Activated T-cell treated with anti-CD3 and anti-CD28 coated beads, Interleukin-2, amount 50 U/mL, for 48 hours (primary cell): ENCODE measurements around the gene INKA1.
A peak's percentile ranks its signal among the peaks of the same experiment; 100 is the strongest.
"Not testable (repeated sequence)": the region's sequence is repeated elsewhere in the genome, so short reads cannot be mapped to it uniquely, and the experiment has no call there.

Experiments
- DNase-seq, 2 experiments: peaks; one replicate each; pipeline ENCODE4 v3.0.0-alpha.2; 2020

The INKA1 gene

DNA sequence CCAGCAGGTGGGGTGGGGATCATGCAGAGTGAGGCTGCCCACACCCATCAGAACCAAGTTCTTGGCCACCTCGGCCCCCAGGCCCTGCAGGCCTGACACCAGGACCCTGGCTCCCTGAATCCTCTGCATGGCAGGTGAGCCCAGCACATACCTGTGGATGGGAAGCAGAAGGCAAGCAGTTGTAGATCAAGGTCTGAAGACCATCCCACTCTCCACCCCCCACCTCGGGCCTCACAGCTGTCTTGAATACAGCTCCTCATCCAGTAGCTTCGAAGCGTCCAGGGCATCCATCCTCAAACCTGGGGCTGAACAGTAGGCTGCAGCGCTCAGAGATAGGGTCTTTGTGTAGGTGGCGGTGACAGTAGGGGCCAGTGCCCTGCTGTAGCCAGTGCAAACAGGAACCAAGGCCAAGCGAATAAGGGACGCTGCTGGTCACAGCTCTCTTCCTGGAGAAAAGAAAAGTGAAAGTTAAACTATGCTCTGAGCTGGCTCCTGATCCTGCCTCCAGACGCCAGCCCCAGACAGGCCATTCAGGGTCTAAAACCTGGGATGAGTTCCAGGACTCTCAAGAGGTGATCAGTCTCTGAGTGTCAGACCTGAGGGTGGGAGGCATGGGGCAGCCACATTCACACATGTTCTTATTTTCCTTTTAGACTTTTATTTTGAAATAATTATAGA lies 10.6 kb downstream of the INKA1 start, which contains the start of gene UBA7:
Gene UBA7 (minus strand): TSS at position 457 of the 678 bp plus-strand sequence. CDS start 166 bp downstream, at position 291.
- DNase-seq: peak; percentile 59 to 66

DNA sequence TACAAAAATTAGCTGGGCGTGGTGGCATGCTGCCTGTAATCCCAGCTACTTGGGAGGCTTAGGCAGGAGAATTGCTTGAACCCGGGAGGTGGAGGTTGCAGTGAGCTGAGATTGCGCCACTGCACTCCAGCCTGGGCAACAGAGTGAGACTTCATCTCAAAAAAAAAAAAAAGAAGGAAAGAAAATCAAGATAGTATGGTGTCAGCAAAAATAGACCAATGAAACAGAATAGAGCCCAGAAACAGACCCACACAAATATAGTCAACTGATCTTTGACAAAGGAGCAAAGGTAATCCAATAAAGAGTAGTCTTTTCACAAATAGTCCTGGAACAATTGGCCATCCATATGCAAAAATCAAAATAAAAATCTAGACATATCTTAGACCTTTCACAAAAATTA lies 20.1 kb downstream of the INKA1 start:
- DNase-seq: not testable (repeated sequence)

DNA sequence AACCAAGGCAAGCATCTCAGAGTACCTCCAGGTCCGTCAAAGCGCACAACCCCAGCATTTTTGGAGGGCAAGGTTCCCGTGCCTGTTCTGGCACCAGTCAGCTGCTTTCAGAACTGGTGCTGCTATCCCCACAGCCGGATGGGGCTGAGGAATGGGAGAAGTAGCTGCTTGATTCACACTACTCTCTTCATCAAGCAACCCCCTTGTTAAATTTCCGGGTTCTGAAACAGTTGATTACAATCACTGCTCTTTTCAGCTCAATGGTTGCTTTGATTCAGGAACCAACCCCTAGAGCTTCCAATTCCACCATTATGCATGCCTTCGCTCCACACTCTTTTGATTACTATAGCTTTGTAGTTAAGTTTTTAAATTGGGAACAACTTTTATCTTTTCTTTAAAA lies 23.0 kb downstream of the INKA1 start:
- no peak for DNase-seq

DNA sequence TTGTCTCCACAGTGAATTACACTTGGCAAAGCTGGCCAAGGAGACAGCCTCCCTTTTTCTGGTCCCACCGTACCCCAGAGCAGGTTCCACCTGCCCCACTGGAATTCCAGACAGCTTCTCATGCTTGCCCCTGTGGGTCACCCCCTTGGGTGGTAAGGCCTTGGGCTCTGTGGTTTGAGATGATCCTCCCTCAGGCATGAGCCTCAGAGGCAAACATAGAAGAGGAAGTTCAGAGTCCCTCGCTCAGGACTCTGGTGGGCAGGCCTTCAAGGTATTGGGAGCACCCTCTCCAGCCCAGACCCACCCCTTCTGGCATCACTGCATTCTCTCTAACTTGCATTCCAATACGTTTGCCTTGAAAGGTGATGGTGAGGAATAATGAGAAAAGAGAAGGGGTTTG lies 28.3 kb downstream of the INKA1 start:
- DNase-seq: no peak

DNA sequence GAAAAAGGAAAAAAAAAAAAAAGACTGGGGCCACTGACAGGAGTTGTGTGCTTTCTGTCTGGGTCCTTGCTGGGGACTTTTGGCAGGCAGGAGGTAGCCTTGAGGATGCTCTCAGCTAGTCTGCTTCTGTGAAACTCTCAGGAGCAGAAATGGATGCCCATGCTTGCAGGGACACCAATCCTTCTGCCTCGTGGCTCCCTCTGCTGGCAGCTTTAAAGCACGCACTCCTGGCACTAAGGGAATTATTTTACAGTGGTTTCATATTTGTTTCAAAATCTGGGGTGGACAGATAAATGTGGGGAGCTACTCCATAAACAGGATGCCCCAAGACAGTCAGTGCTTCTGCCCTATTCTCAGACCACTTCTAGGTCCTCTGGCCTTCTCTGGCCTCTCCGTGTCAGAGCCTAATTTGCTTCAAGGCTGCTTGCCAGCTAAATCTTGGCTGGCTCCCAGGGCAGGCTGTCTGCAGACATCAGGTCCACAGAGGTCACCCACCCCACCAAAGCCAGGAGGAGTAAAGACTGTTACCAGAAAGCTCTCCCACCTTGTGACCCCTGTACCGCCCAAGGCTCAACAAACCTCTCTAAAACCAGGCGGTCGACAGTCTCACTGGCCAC lies 36.2 kb downstream of the INKA1 start:
- DNase-seq: peak; percentile 83

DNA sequence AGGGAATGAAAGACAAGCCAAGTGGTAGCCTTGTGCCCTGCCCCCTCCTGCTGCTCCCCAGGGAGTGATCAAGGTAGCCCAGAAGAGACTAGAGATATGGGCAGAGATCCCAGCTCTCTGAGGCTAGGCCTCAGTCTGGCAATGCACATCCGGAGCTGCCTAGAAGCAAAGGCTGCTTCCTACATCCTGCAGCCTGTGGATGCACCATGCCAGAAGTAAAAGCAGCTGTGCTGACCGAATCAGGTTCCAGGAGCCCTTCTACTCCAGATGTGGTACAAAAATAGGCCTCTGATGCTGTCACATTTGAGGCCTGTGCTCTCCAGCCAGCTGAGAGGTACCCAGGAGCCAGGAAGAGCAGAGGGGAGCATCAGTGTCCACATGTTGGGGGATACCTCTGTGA lies 37.3 kb downstream of the INKA1 start:
- DNase-seq: no peak

DNA sequence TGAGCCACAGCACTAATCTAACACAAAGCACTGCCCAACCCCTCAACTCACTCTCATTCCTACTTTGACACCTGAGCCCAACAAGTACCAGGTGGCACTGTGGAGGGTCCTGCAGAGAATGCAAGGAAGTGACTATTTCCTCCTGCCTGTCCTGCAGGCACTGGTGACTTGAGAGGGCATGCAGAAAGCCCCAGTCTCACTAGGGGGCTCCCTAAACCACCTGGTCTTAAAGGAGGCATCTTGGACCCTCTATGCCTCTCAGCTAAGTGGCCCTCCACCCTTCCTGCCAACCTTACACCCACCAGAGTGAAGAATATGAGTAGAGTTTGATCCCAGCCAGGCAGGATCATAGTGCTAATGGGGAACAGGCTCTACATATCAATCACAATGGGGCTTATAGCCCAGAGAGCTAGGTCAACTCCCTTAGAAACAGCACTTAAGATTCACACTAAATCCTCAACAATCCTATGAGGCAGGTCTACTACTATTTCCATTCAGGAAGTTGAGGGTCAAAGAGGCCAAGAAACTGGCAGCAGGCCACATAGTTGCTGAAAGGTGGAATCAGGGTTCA lies 38.1 kb downstream of the INKA1 start:
- DNase-seq: peak; percentile 22 to 35

DNA sequence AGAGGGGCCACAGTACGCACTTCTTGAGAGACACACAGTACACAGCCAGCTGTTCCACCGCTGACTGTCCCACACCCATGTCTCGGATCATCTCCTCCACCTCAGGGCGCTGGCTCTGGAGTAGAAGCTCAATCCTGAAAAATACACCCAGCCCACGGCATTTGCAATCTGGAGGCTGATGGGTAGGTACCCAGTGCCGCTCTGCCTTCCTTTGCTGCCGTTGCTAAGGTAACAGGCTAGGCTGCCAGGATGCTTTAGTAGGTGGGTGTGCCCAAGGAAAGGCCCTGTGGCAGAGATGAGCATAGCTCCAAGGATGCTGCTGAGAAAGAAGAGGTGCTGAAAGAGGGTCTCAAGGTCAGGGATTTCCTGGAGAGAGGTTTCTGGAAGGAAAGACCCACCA lies 38.7 kb downstream of the INKA1 start:
- DNase-seq: no peak

DNA sequence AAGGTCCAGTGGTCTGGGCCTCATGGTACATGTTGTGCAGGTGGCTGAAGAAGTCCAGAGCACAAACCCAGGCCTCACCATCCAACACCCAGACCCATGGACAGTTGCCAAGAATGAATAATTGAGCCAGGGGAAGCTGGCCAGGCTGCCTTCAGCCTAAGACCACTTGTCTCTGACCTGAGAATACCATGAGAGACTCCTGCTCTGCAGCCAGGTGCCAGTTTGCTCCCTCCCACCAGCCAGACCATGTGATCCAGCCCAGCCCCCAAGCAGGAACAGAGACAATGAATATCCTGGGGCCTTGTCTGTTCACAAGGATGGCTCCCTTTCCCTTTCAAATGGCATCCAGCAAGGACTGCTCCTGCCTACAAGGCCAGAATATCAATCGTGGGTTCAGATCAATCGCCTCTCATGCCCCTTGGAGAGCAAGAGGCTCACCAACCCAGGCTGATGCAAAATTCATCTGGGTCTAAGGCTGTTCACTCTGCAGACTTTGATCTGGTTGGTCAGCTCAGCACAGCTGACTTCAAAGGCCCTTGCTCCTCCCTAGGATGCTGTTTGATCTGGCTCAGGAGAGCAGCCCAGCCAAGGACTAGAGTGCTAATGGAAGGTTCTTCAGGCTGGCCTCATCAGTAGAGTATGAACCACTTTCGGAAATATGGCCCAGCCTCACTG lies 39.9 kb downstream of the INKA1 start:
- no peak for DNase-seq

DNA sequence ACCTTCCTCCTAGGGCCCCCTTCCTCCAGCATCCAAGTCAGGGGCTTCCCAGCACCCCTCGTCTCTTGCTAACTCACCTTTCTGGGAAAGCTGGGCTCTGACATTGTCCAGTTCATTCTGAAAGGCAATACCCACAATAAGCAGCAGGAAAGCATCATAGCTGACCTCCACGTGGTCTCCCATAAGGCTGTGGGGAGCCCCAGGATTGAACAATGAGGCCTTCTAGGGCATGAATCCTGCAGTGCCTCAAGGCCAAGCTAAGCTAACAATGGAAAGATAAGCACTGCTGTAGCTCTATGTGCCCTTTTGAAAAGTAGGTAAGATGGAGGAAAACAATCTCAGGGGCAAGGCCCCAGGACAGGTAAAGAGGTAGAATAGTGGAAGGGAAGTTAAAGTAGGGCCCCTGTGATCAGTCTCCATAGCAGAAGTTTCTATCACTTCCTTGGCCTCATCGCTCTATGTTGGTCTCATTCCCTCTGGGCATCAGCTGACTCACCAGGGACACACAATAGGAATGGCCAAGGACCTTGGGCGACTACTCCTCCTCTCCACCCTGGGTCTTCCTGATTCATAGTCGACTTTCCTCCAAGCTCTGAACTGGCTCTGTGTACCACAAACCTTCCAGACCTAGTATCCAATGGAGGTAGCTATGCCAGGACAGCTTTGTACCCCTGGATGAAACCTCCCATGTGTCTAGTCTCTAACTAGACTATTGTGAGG lies 41.6 kb downstream of the INKA1 start:
- DNase-seq: no peak

DNA sequence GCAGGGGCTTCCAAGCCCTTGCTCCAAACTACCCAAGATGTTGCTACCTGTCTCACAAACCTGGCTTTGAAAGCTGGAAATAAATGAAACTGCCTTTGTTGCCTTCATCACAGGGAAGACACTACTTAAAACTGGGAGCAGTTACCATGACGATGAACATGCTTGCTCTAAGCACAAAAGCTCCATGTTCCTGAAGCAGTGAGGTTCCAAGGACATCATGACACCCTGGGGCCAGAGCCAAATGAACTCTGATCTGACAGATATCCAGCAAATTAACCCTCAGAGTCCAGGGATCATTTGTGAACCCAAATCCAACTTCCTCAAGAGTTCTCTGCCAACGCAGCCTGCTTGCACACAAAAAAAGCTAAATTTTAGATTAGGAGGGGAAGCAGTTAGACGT lies 42.6 kb downstream of the INKA1 start:
- no peak for DNase-seq
